WTC11 (cell line): ENCODE results near the gene PDZD2. TPM values are rescaled to one million over a fixed set of nuclear protein-coding genes. Genes with fewer than 3 reads are reported as not detected.
A peak's percentile ranks its signal among the peaks of the same experiment; 100 is the strongest.

Experiments
- ATAC-seq: fragments of 200-7000 bp; cut with Tn5 transposase; 2 replicates; pipeline ENCODE4 v1.10.0; 2021; ENCODE audit warnings: mild to moderate bottlenecking, moderate library complexity
- CTCF ChIA-PET: fragments of 300-600 bp; sonication (Branson Sonifier 250); formaldehyde crosslinking; loops from one replicate; lab custom pipeline; 2021; ENCODE audit warnings: antibody characterized with exemption; lab: Charles Lee
- POLR2A ChIA-PET: fragments of 350-600 bp; sonication (Branson Sonifier 250); formaldehyde crosslinking; loops from one replicate; lab custom pipeline; 2021; ENCODE audit warnings: antibody characterized with exemption; lab: Charles Lee
- DNase-seq: peaks from one replicate; pipeline ENCODE4 v3.0.0; 2021; ENCODE audit warnings: low spot score
- H3K27ac Mint-ChIP-seq: 2 replicates; pipeline ENCODE4 v1.8.0; 2021; ENCODE audit warnings: mixed read lengths
- H3K27me3 Mint-ChIP-seq: 2 replicates; pipeline ENCODE4 v1.8.0; 2021; ENCODE audit warnings: low read depth, mild to moderate bottlenecking, moderate library complexity, mixed read lengths
- H3K36me3 Mint-ChIP-seq: 2 replicates; pipeline ENCODE4 v1.8.0; 2021; ENCODE audit warnings: mixed read lengths
- H3K4me1 Mint-ChIP-seq: 2 replicates; pipeline ENCODE4 v1.8.0; 2022; ENCODE audit warnings: mixed read lengths
- H3K4me3 Mint-ChIP-seq: 2 replicates; pipeline ENCODE4 v1.8.0; 2021; ENCODE audit warnings: mild to moderate bottlenecking, moderate library complexity, mixed read lengths
- H3K9me3 Mint-ChIP-seq: 2 replicates; pipeline ENCODE4 v1.8.0; 2021; ENCODE audit warnings: mixed read lengths
- ATF1 ChIP-seq: sonication (generic); formaldehyde crosslinking; IDR thresholded peaks from 2 replicates; pipeline ENCODE4 v1.8.1; 2023; ENCODE audit warnings: mild to moderate bottlenecking, moderate library complexity, missing genetic modification reagents
- ATF2 ChIP-seq: sonication (generic); formaldehyde crosslinking; IDR thresholded peaks from 2 replicates; pipeline ENCODE4 v1.8.1; 2022; ENCODE audit warnings: low read depth, missing genetic modification reagents, borderline replicate concordance
- ATF6 ChIP-seq: sonication (generic); formaldehyde crosslinking; IDR thresholded peaks from 2 replicates; pipeline ENCODE4 v1.8.1; 2023; ENCODE audit warnings: mild to moderate bottlenecking, missing genetic modification reagents
- CDX4 ChIP-seq: fragments of 250-450 bp; sonication (Bioruptor Pico); IDR thresholded peaks from 2 replicates; pipeline ENCODE4 v1.9.0; 2021; ENCODE audit warnings: moderate library complexity, mild to moderate bottlenecking, inconsistent platforms, borderline replicate concordance
- ERG ChIP-seq: fragments of 250-450 bp; sonication (Bioruptor Pico); IDR thresholded peaks from 2 replicates; pipeline ENCODE4 v1.8.0; 2021; ENCODE audit warnings: mild to moderate bottlenecking
- FOXK1 ChIP-seq: sonication (generic); formaldehyde crosslinking; IDR thresholded peaks from 2 replicates; pipeline ENCODE4 v1.8.0; 2022; ENCODE audit warnings: mild to moderate bottlenecking, moderate library complexity, missing genetic modification reagents
- FOXP4 ChIP-seq: sonication (generic); formaldehyde crosslinking; IDR thresholded peaks from 2 replicates; pipeline ENCODE4 v1.8.0; 2022; ENCODE audit warnings: mild to moderate bottlenecking, missing genetic modification reagents
- GABPB1 ChIP-seq: sonication (generic); formaldehyde crosslinking; IDR thresholded peaks from 2 replicates; pipeline ENCODE4 v1.8.1; 2023; ENCODE audit warnings: mild to moderate bottlenecking, missing genetic modification reagents
- MXD4 ChIP-seq: fragments of 250-450 bp; sonication (Bioruptor Pico); IDR thresholded peaks from 2 replicates; pipeline ENCODE4 v1.8.0; 2021; ENCODE audit warnings: mild to moderate bottlenecking, moderate library complexity, borderline replicate concordance
- NFATC4 ChIP-seq: fragments of 250-450 bp; sonication (Bioruptor Pico); IDR thresholded peaks from 2 replicates; pipeline ENCODE4 v1.9.0; 2021; ENCODE audit warnings: mild to moderate bottlenecking
- NFYB ChIP-seq: sonication (generic); formaldehyde crosslinking; conservative IDR thresholded peaks from 2 replicates; pipeline ENCODE4 v1.8.0; 2022; ENCODE audit warnings: low read depth, missing genetic modification reagents
- RELA ChIP-seq: sonication (generic); formaldehyde crosslinking; IDR thresholded peaks from 2 replicates; pipeline ENCODE4 v1.8.1; 2022; ENCODE audit warnings: missing genetic modification reagents, mild to moderate bottlenecking, borderline replicate concordance
- SMAD3 ChIP-seq: sonication (generic); formaldehyde crosslinking; IDR thresholded peaks from 2 replicates; pipeline ENCODE4 v1.8.0; 2022; ENCODE audit warnings: missing genetic modification reagents, mild to moderate bottlenecking, borderline replicate concordance
- SP1 ChIP-seq: sonication (generic); formaldehyde crosslinking; conservative IDR thresholded peaks from 2 replicates; pipeline ENCODE4 v1.8.1; 2022; ENCODE audit warnings: missing genetic modification reagents
- TP53 ChIP-seq: sonication (generic); formaldehyde crosslinking; IDR thresholded peaks from 2 replicates; pipeline ENCODE4 v1.8.1; 2023; ENCODE audit warnings: mild to moderate bottlenecking, missing genetic modification reagents
- ZNF138 ChIP-seq: sonication (generic); formaldehyde crosslinking; conservative IDR thresholded peaks from 2 replicates; pipeline ENCODE4 v1.8.1; 2022; ENCODE audit warnings: mild to moderate bottlenecking, moderate library complexity, missing genetic modification reagents
- ZNF219 ChIP-seq: sonication (generic); formaldehyde crosslinking; IDR thresholded peaks from 2 replicates; pipeline ENCODE4 v1.8.0; 2023; ENCODE audit warnings: missing genetic modification reagents, mild to moderate bottlenecking, borderline replicate concordance
- ZNF532 ChIP-seq: fragments of 250-450 bp; sonication (Bioruptor Pico); IDR thresholded peaks from 2 replicates; pipeline ENCODE4 v1.9.0; 2021; ENCODE audit warnings: mild to moderate bottlenecking, borderline replicate concordance
- total RNA-seq: library from RNA; stranded (reverse); gene quantifications from 3 replicates; pipeline ENCODE4 v1.2.3, GENCODE V29; 2021

PDZD2 gene
- total RNA-seq, 1 experiment from 2014 or later, result 11.4 TPM

- POLR2A ChIA-PET, result no interaction called here
- peaks cover 11% of the 10 kb centered on the region for H3K4me1 Mint-ChIP-seq
- no peak for TF ChIP-seq TP53 (CRISPR knock-in tag)
- no peak for TF ChIP-seq RELA (CRISPR knock-in tag)
- no peak for TF ChIP-seq FOXP4
- no peak for TF ChIP-seq ZNF532 (CRISPR knock-in tag)
- TF ChIP-seq FOXK1 (CRISPR knock-in tag), result no peak
- TF ChIP-seq MXD4 (CRISPR knock-in tag), result no peak
- no peak for TF ChIP-seq SP1
- TF ChIP-seq GABPB1 (CRISPR knock-in tag), result no peak
- no peak for TF ChIP-seq SMAD3 (CRISPR knock-in tag)
- no peak for TF ChIP-seq NFATC4 (CRISPR knock-in tag)
- TF ChIP-seq ERG (CRISPR knock-in tag), result no peak
- no peak for TF ChIP-seq ATF6
- no peak for TF ChIP-seq ZNF219 (CRISPR knock-in tag)
- TF ChIP-seq, all 79 proteins: peak for 0
- no peaks in the 10 kb centered on the region for H3K27me3 Mint-ChIP-seq
- peaks cover 7% of the 10 kb centered on the region for H3K9me3 Mint-ChIP-seq
- DNase-seq (no peak), ATAC-seq (no peak)
- CTCF ChIA-PET, result interaction anchor here (1.7 kb wide), 1 partner anchor 266 kb away, joined by 4 read pairs; no protein-coding TSS in a partner anchor
- H3K27ac Mint-ChIP-seq, result no peak overlapping the region
- no peak overlapping the region for H3K4me3 Mint-ChIP-seq
- H3K36me3 Mint-ChIP-seq, result no peaks in the 10 kb centered on the region
These were observed 172.3 kb downstream of the PDZD2 start for GRCh38 chr5:31811210-31811609.

- CTCF ChIA-PET, result interaction anchor here (1.4 kb wide), 1 partner anchor 278 kb away, joined by 4 read pairs; no protein-coding TSS in a partner anchor
- no peaks in the 10 kb centered on the region for H3K36me3 Mint-ChIP-seq
- POLR2A ChIA-PET, result interaction anchor here (0.8 kb wide), 1 partner anchor 315 kb away, joined by 7 read pairs; no protein-coding TSS in a partner anchor
- ATAC-seq (peak; percentile 63), DNase-seq (no peak)
- peaks cover 7% of the 10 kb centered on the region for H3K4me1 Mint-ChIP-seq
- no peak overlapping the region for H3K4me3 Mint-ChIP-seq
- TF ChIP-seq ATF1 (no peak), CDX4 (CRISPR knock-in tag) (no peak), GABPB1 (CRISPR knock-in tag) (no peak), ZNF138 (no peak), NFYB (CRISPR knock-in tag) (no peak), ATF2 (CRISPR knock-in tag) (no peak)
- H3K27ac Mint-ChIP-seq, result no peak overlapping the region
- H3K27me3 Mint-ChIP-seq, result no peaks in the 10 kb centered on the region
- peaks cover 13% of the 10 kb centered on the region for H3K9me3 Mint-ChIP-seq
These were observed 176.4 kb downstream of the PDZD2 start for GRCh38 chr5:31815376-31815775.
